OCI-LY1 (cell line): ENCODE measurements around the gene TRIM72.

Source experiments
- CTCF ChIP-seq: fragments of 200-600 bp; sonication (generic), shearing (Covaris generic); IDR thresholded peaks from 2 replicates; pipeline ENCODE4 v1.5.1; 2017; ENCODE audit warnings: mild to moderate bottlenecking, antibody characterized with exemption, low read length, moderate library complexity, mixed read lengths
- EZH2 ChIP-seq: fragments of 200-600 bp; sonication (generic), shearing (Covaris generic); IDR thresholded peaks from 2 replicates; pipeline ENCODE4 v1.8.0; 2017; ENCODE audit warnings: borderline replicate concordance, mixed run types, mild to moderate bottlenecking, antibody characterized with exemption, low read length, moderate library complexity, mixed read lengths

GRCh38 chr16:31192856-31193642, 20.9 kb upstream of the TRIM72 start:
- no peak for TF ChIP-seq CTCF
- TF ChIP-seq EZH2 = no peak
